GM19452 (cell line): Measurements from ENCODE around the gene IRX4.

Experiments used
- ATAC-seq: cut with Tn5 transposase; IDR thresholded peaks from one replicate; pipeline ENCODE4 v1.9.1; 2021; ENCODE audit not compliant: unreplicated experiment

Gene IRX4

GRCh38 chr5:1892685-1893445, 10.1 kb upstream of the IRX4 start:
- no peak for ATAC-seq

GRCh38 chr5:1892211-1892610, 9.5 kb upstream of the IRX4 start:
- no peak for ATAC-seq

- ATAC-seq: no peak
Observed at GRCh38 chr5:1891391-1891790, 8.7 kb upstream of the IRX4 start.

- no peak for ATAC-seq
Observed at GRCh38 chr5:1890296-1890695, 7.6 kb upstream of the IRX4 start.

- ATAC-seq: no peak
Observed at GRCh38 chr5:1889321-1890065, 6.8 kb upstream of the IRX4 start.

GRCh38 chr5:1888541-1889251, 6.0 kb upstream of the IRX4 start:
- ATAC-seq: no peak

GRCh38 chr5:1887588-1888360, 5.0 kb upstream of the IRX4 start:
- no peak for ATAC-seq

GRCh38 chr5:1886846-1887587, 4.3 kb upstream of the IRX4 start:
- ATAC-seq: no peak

- no peak for ATAC-seq
Observed at GRCh38 chr5:1885868-1886845, 3.4 kb upstream of the IRX4 start.

- no peak for ATAC-seq
Observed at GRCh38 chr5:1885404-1885755, 2.7 kb upstream of the IRX4 start.

- no peak for ATAC-seq
Observed at GRCh38 chr5:1884678-1885403, 2.1 kb upstream of the IRX4 start.

GRCh38 chr5:1883925-1884677, 1.4 kb upstream of the IRX4 start:
- ATAC-seq: no peak

GRCh38 chr5:1883120-1883924, 597 bp upstream of the IRX4 start:
- no peak for ATAC-seq

- no peak for ATAC-seq
Observed at GRCh38 chr5:1881731-1882336, 891 bp downstream of the IRX4 start.

GRCh38 chr5:1881098-1881572, 1.6 kb downstream of the IRX4 start:
- ATAC-seq: no peak

GRCh38 chr5:1880377-1881025, 2.2 kb downstream of the IRX4 start:
- ATAC-seq: no peak
